A549 (cell line): ENCODE measurements around the gene KRT33A.

ENCODE experiments used
- CTCF ChIP-seq: fragments of >200 bp; sonication (Bioruptor Twin); formaldehyde crosslinking; IDR thresholded peaks from 3 replicates; pipeline ENCODE4 v1.5.1; 2016
- EHF ChIP-seq: fragments of 250-450 bp; sonication (Bioruptor Pico); IDR thresholded peaks from 2 replicates; pipeline ENCODE4 v1.5.0; 2020; ENCODE audit warnings: mild to moderate bottlenecking
- EP300 ChIP-seq, 2 experiments: fragments of >200 bp; sonication (Bioruptor Twin); formaldehyde crosslinking; IDR thresholded peaks; 2 replicates in 1 of 2; 3 replicates in 1 of 2; pipeline ENCODE4 v1.6.1; 2016 to 2017
- PBX3 ChIP-seq: IDR thresholded peaks from 2 replicates; pipeline ENCODE4 v1.6.1; 2012
- POLR2A ChIP-seq: IDR thresholded peaks from 2 replicates; pipeline ENCODE4 v1.6.1; 2012; ENCODE audit warnings: mild to moderate bottlenecking, low read length

DNA sequence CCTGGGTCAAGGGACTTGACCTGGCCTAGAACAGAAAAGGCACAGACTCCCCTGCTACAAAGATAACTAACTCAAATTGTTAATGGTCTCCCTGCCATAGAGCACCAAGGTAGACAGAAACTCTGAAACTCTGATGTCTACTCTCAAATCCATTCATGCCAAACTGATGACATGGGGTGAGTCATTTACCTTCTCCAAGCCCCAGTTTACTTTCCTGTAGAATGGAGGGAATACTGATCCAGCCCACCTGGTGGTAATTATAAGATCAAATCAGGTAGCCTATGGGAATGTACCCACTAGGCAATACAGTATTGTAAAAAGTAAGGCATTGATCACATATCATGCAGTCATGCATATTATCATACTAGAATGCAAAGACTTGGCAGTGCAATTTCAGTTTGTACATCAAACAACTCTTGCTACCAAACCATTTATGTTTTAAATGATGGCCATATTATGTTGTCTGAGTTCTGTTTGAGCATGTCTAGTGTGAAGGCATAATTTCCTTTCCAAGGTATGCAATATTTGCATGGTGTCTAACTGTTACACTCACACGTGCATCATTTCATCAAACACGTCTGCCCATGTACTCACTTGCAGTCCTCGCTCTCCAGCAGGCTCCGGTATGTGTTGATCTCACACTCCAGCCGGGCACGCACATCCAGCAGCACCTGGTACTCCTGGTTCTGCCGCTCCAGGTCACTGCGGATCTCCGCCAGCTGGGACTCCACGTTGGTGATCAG lies 43.8 kb upstream of the KRT33A start:
- TF ChIP-seq EHF (CRISPR knock-in tag), result no peak
- TF ChIP-seq POLR2A, result no peak
- TF ChIP-seq CTCF, result no peak
- no peak for TF ChIP-seq EP300 (IDR thresholded peaks at IDR 0.05)
- no peak for TF ChIP-seq PBX3
